H1 (cell line): ENCODE results near the gene BPIFB2. TPM values are rescaled to one million over a fixed set of nuclear protein-coding genes. Genes with fewer than 3 reads are reported as not detected.

Source experiments
- CTCF ChIA-PET: fragments of 300-600 bp; sonication (Branson Sonifier 250); formaldehyde crosslinking; loops from one replicate; lab custom pipeline; 2021; ENCODE audit not compliant: partially characterized antibody; lab: Charles Lee
- POLR2A ChIA-PET: fragments of 300-600 bp; sonication (Branson Sonifier 250); formaldehyde crosslinking; loops from one replicate; lab custom pipeline; 2021; ENCODE audit warnings: inconsistent platforms; ENCODE audit not compliant: partially characterized antibody; lab: Charles Lee
- DNase-seq, 2 experiments: peaks; one replicate each; pipeline versions ENCODE4 v3.0.0 to v3.0.0-alpha.2; 2010 to 2022; ENCODE audit warnings: low spot score in 2 of 2, low read depth in 1 of 2, mixed read lengths in 1 of 2
- FAIRE-seq: peaks from 2 replicates; lab custom pipeline; 2011; peaks lifted over from hg19 to GRCh38; lab: Jason Lieb, UNC
- H2AFZ ChIP-seq: 2 replicates; pipeline ENCODE4 v1.8.1; 2012; ENCODE audit warnings: low read length, inconsistent platforms
- H2AK5ac ChIP-seq: 2 replicates; pipeline ENCODE4 v1.6.1; 2013; ENCODE audit warnings: low read depth, low read length
- H2BK120ac ChIP-seq: replicated peaks from 2 replicates; pipeline ENCODE3; 2013; ENCODE audit warnings: low read depth, low read length, inconsistent platforms
- H2BK12ac ChIP-seq: 2 replicates; pipeline ENCODE4 v1.6.1; 2013; ENCODE audit warnings: low read depth, low read length
- H2BK15ac ChIP-seq: 2 replicates; pipeline ENCODE4 v1.6.1; 2013; ENCODE audit warnings: low read length
- H2BK20ac ChIP-seq: 2 replicates; pipeline ENCODE4 v1.6.1; 2013; ENCODE audit warnings: low read length
- H2BK5ac ChIP-seq: 2 replicates; pipeline ENCODE4 v1.6.1; 2013; ENCODE audit warnings: low read depth, low read length
- H3K14ac ChIP-seq: 2 replicates; pipeline ENCODE4 v1.6.1; 2013; ENCODE audit warnings: inconsistent platforms; ENCODE audit not compliant: insufficient read length
- H3K18ac ChIP-seq: 2 replicates; pipeline ENCODE4 v1.6.1; 2013; ENCODE audit warnings: low read length; ENCODE audit errors: extremely low read depth
- H3K23ac ChIP-seq: 2 replicates; pipeline ENCODE4 v1.6.1; 2013; ENCODE audit warnings: inconsistent platforms; ENCODE audit not compliant: insufficient read length
- H3K23me2 ChIP-seq: 2 replicates; pipeline ENCODE4 v1.6.1; 2013; ENCODE audit warnings: low read depth, low read length
- H3K27ac ChIP-seq: 2 replicates; pipeline ENCODE4 v1.6.1; 2011; ENCODE audit warnings: low read depth, low read length, inconsistent platforms
- H3K27me3 ChIP-seq, 4 experiments: replicated peaks in 1 of 4; 1 replicate in 1 of 4; 2 replicates in 3 of 4; pipeline versions ENCODE4 v1.6.1 to v1.8.1; 2011 to 2013; ENCODE audit warnings: low read length in 3 of 4, mild to moderate bottlenecking in 3 of 4, inconsistent platforms in 2 of 4, mixed read lengths in 2 of 4, moderate library complexity in 1 of 4; ENCODE audit not compliant: control insufficient read depth in 3 of 4, insufficient read depth in 3 of 4; ENCODE audit errors: extremely low read depth in 1 of 4
- H3K36me3 ChIP-seq, 4 experiments: 2 replicates each; pipeline versions ENCODE4 v1.6.1 to v1.8.1; 2011 to 2013; ENCODE audit warnings: mild to moderate bottlenecking in 4 of 4, low read length in 3 of 4, moderate library complexity in 2 of 4, control low read depth in 1 of 4, inconsistent platforms in 1 of 4; ENCODE audit not compliant: insufficient read depth in 4 of 4, control insufficient read depth in 2 of 4
- H3K4ac ChIP-seq: replicated peaks from 2 replicates; pipeline ENCODE3; 2013; ENCODE audit warnings: low read length, low read depth, mixed read lengths, inconsistent platforms; ENCODE audit not compliant: insufficient read length
- H3K4me1 ChIP-seq, 4 experiments: replicated peaks in 1 of 4; 1 replicate in 1 of 4; 2 replicates in 3 of 4; pipeline versions ENCODE4 v1.6.1 to v1.8.1; 2011 to 2013; ENCODE audit warnings: low read length in 3 of 4, inconsistent platforms in 2 of 4, mixed read lengths in 1 of 4; ENCODE audit not compliant: insufficient read depth in 4 of 4, control insufficient read depth in 3 of 4
- H3K4me2 ChIP-seq, 2 experiments: 2 replicates each; pipeline versions ENCODE4 v1.6.1 to v1.8.1; 2011 to 2013; ENCODE audit warnings: low read depth in 2 of 2, low read length in 2 of 2, control low read depth in 1 of 2, inconsistent platforms in 1 of 2, mild to moderate bottlenecking in 1 of 2; ENCODE audit not compliant: insufficient read depth in 1 of 2
- H3K4me3 ChIP-seq, 4 experiments: fragments of 200-600, 300-600 bp in 1 of 4; sonication (generic), shearing (Covaris generic), sonication (Bioruptor Twin) in 1 of 4; 2 replicates each; pipeline versions ENCODE4 v1.5.1 to v1.8.1; 2011 to 2016; ENCODE audit warnings: low read length in 4 of 4, low read depth in 3 of 4, control low read depth in 2 of 4, inconsistent platforms in 2 of 4, mild to moderate bottlenecking in 2 of 4, mixed read lengths in 1 of 4, moderate library complexity in 1 of 4; ENCODE audit not compliant: insufficient read depth in 2 of 4; ENCODE audit errors: extremely low read depth in 1 of 4
- H3K56ac ChIP-seq: replicated peaks from 2 replicates; pipeline ENCODE3; 2013; ENCODE audit warnings: low read depth, mild to moderate bottlenecking, mixed read lengths, low read length, inconsistent platforms; ENCODE audit not compliant: insufficient read length
- H3K79me1 ChIP-seq: 2 replicates; pipeline ENCODE4 v1.6.1; 2013; ENCODE audit warnings: low read depth, low read length, control low read depth
- H3K79me2 ChIP-seq, 2 experiments: 2 replicates each; pipeline versions ENCODE4 v1.6.1 to v1.8.1; 2012 to 2013; ENCODE audit warnings: low read length in 2 of 2, mild to moderate bottlenecking in 2 of 2, inconsistent platforms in 1 of 2; ENCODE audit not compliant: insufficient read depth in 2 of 2, control insufficient read depth in 1 of 2
- H3K9ac ChIP-seq, 4 experiments: replicated peaks in 1 of 4; 1 replicate in 1 of 4; 2 replicates in 3 of 4; pipeline versions ENCODE4 v1.6.1 to v1.8.1; 2011 to 2013; ENCODE audit warnings: low read depth in 3 of 4, low read length in 3 of 4, control low read depth in 2 of 4, mild to moderate bottlenecking in 2 of 4, moderate library complexity in 2 of 4, inconsistent platforms in 1 of 4; ENCODE audit errors: extremely low read depth in 1 of 4
- H3K9me3 ChIP-seq, 2 experiments: 2 replicates each; pipeline versions ENCODE4 v1.6.1 to v1.8.1; 2012 to 2013; ENCODE audit warnings: mild to moderate bottlenecking in 2 of 2, moderate library complexity in 2 of 2, control low read depth in 1 of 2, inconsistent platforms in 1 of 2, low read depth in 1 of 2, low read length in 1 of 2, mixed read lengths in 1 of 2; ENCODE audit not compliant: insufficient read depth in 2 of 2
- H4K20me1 ChIP-seq, 2 experiments: replicated peaks in 1 of 2; 2 replicates each; pipeline versions ENCODE3 to v1.8.1; 2011 to 2013; ENCODE audit warnings: inconsistent platforms in 2 of 2, low read length in 2 of 2, mild to moderate bottlenecking in 1 of 2; ENCODE audit not compliant: insufficient read depth in 2 of 2, control insufficient read depth in 1 of 2
- H4K5ac ChIP-seq: 2 replicates; pipeline ENCODE4 v1.6.1; 2013; ENCODE audit warnings: low read length, low read depth, mixed read lengths, inconsistent platforms; ENCODE audit not compliant: insufficient read length
- H4K8ac ChIP-seq: 2 replicates; pipeline ENCODE4 v1.8.0; 2013; ENCODE audit warnings: mild to moderate bottlenecking, moderate library complexity, low read length, inconsistent platforms; ENCODE audit not compliant: insufficient read depth; ENCODE audit errors: extremely low read depth
- H4K91ac ChIP-seq: replicated peaks from 2 replicates; pipeline ENCODE3; 2013; ENCODE audit warnings: low read length, mixed read lengths, inconsistent platforms; ENCODE audit not compliant: insufficient read length
- EP300 ChIP-seq, 2 experiments: IDR thresholded peaks; 1 replicate in 1 of 2; 2 replicates in 1 of 2; pipeline ENCODE4 v1.6.1; 2011 to 2012; ENCODE audit warnings: low read depth in 2 of 2, low read length in 2 of 2, mild to moderate bottlenecking in 2 of 2, borderline replicate concordance in 1 of 2, inconsistent platforms in 1 of 2, moderate library complexity in 1 of 2
- PHF8 ChIP-seq: fragments of 200-600 bp; sonication (generic); conservative IDR thresholded peaks from 2 replicates; pipeline ENCODE4 v1.7.1; 2012; ENCODE audit warnings: low read depth, mild to moderate bottlenecking, inconsistent platforms, low read length, moderate library complexity
- WGBS, 2 experiments: shearing (Covaris generic) in 1 of 2; methylation state at CpG; one replicate each; pipeline versions ENCODE4 v1.1.6 to v1.1.7; 2013 to 2015; ENCODE audit warnings: low lambda C conversion rate in 2 of 2, mixed read lengths in 2 of 2, inconsistent platforms in 1 of 2, low coverage in 1 of 2, missing lambda C conversion rate in 1 of 2; ENCODE audit not compliant: insufficient replicate concordance in 2 of 2, insufficient coverage in 1 of 2, insufficient read length in 1 of 2; ENCODE audit errors: extremely low coverage in 1 of 2, missing lambda C conversion rate in 1 of 2; 5-methylcytosine and 5-hydroxymethylcytosine counted together
- polyA plus RNA-seq, 7 experiments: library from polyadenylated mRNA; depleted of rRNA in 3 of 7; stranded (reverse) in 5 of 7; unstranded in 2 of 7; fragments of >200 nt in 5 of 7; fragments of 200-250 nt in 2 of 7; gene quantifications; 1 replicate in 5 of 7; 2 replicates in 1 of 7; 4 replicates in 1 of 7; pipeline versions ENCODE4 v1.2.1 to v1.2.3, GENCODE V29; 2011 to 2013; ENCODE audit warnings: missing spikeins in 2 of 7, mixed read lengths in 2 of 7
- total RNA-seq: library from RNA; stranded (reverse); fragmentation: NEBNext Ultra II Directional; extraction: Animal tissue kit (Norgen Biotek cat#: 25700); gene quantifications from 2 replicates; pipeline ENCODE4 v1.2.1, GENCODE V29; 2021

The BPIFB2 gene
- total and polyA plus RNA-seq, 2 of the 8 experiments (the other 6 are each of a cell fraction or from before 2014, with no cell fraction given) = not detected

DNA sequence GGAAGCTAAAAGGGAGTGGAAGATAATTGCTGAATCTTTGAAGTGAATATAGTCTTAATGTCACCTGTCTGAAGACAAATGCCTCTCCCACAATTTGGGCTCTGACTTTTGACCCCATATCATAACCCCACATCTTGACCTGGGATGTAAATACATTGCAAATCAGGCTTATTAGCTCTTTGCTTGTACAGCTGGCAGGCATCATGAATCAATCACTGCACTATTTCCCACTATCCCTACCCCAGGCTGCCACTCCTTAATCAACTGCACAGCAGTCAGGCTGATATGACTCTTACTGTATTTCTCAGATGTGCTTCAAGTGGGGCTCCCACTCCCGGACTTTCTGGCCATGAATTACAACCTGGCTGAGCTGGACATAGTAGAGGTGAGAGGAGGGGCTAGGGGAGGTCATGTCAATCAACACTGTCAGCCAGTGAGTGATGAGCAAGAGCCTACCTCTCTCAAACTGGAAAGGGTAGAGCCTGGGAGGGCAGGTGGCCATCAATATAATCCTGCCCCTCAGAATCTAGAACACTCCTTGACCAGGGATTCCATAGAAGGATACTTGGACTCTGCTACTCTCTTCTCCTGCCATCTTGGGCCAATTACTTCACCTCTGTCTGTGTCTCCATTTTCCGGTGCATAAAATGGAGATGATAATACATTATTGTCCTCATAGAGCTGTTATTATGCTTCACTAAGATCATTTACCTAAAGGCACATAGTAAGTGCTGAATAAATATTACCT, 35.7 kb downstream of the BPIFB2 start:
- Histone ChIP-seq H2BK120ac (no peak overlapping the region), H2AK5ac (no peak overlapping the region), H3K4ac (no peak overlapping the region), H3K4me1 (no peaks in the 10 kb centered on the region), H2BK15ac (no peak overlapping the region), H3K9ac (no peak overlapping the region), H3K79me1 (no peaks in the 10 kb centered on the region), H3K4me3 (no peak overlapping the region), H3K56ac (no peak overlapping the region), H3K23ac (no peak overlapping the region), H4K20me1 (no peaks in the 10 kb centered on the region), H4K91ac (no peak overlapping the region), H2BK20ac (no peak overlapping the region), H3K36me3 (no peaks in the 10 kb centered on the region), H3K27me3 (peaks cover 0 to 3% (median 0%) of the 10 kb centered on the region in 4 experiments; a peak in 1 of 7 replicates), H3K79me2 (no peaks in the 10 kb centered on the region), H2AFZ (no peak overlapping the region), H4K8ac (no peak overlapping the region), H3K4me2 (no peak overlapping the region), H3K23me2 (peaks cover 3% of the 10 kb centered on the region; the same call in 1 of the 2 replicates), H3K18ac (no peak overlapping the region), H2BK5ac (no peak overlapping the region), H2BK12ac (no peak overlapping the region), H3K9me3 (peaks cover 3 to 15% of the 10 kb centered on the region in 2 experiments; a peak in 2 of 4 replicates), H3K27ac (no peak overlapping the region), H4K5ac (no peak overlapping the region), H3K14ac (no peak overlapping the region)
- no peak for FAIRE-seq
- no peak for TF ChIP-seq EP300 (IDR thresholded peaks at IDR 0.05; ENCODE audit: borderline replicate concordance in 1 of 2, low read depth in 2 of 2, low read length in 2 of 2)
- no peak for TF ChIP-seq PHF8
- POLR2A ChIA-PET = interaction anchor here (0.6 to 1.2 kb wide), 2 partner anchors 30 to 199 kb away, joined by 3 read pairs; no protein-coding TSS in a partner anchor
- no peak for DNase-seq
- WGBS, 2 experiments = 89% methylated on average over 2 of the region's 2 CpGs; no CpG with 5 or more reads in 1 of the 2 experiments
- CTCF ChIA-PET = interaction anchor here (0.6 to 1.7 kb wide), 3 partner anchors 13 to 48 kb away, joined by 3 to 4 read pairs (median 3); no protein-coding TSS in a partner anchor
